NOMO-1 treated with DMSO at 0.1 percent for 48 hours (cell line): ENCODE measurements around the gene SOX12.
A peak's percentile ranks its signal among the peaks of the same experiment; 100 is the strongest.

Experiments used
- DNase-seq: peaks from one replicate; lab custom pipeline; 2025; ENCODE audit not compliant: unreplicated experiment; lab: John Stamatoyannopoulos, UW

The SOX12 gene

GRCh38 chr20:301886-302848, 23.2 kb upstream of the SOX12 start:
- no peak for DNase-seq

- DNase-seq = no peak
These were observed 19.6 kb upstream of the SOX12 start for GRCh38 chr20:305745-306144.

- no peak for DNase-seq
These were observed 16.8 kb upstream of the SOX12 start for GRCh38 chr20:308427-309038.

- DNase-seq = no peak
These were observed 16.0 kb upstream of the SOX12 start for GRCh38 chr20:309306-309840.

GRCh38 chr20:309841-310644, 15.3 kb upstream of the SOX12 start:
- DNase-seq = peak; percentile 87

GRCh38 chr20:310645-311044, 14.7 kb upstream of the SOX12 start:
- no peak for DNase-seq

GRCh38 chr20:311609-312008, 13.7 kb upstream of the SOX12 start:
- DNase-seq = no peak

GRCh38 chr20:312067-312466, 13.3 kb upstream of the SOX12 start:
- DNase-seq = peak; percentile 26

GRCh38 chr20:312866-313265, 12.5 kb upstream of the SOX12 start:
- DNase-seq = no peak

GRCh38 chr20:313402-313801, 11.9 kb upstream of the SOX12 start:
- DNase-seq = no peak

GRCh38 chr20:313948-314347, 11.4 kb upstream of the SOX12 start:
- no peak for DNase-seq

GRCh38 chr20:316316-317068, 8.9 kb upstream of the SOX12 start:
- DNase-seq = no peak

GRCh38 chr20:324177-325044, 941 bp upstream of the SOX12 start:
- peak; percentile 75 for DNase-seq

- peak; percentile 45 for DNase-seq
These were observed 715 bp downstream of the SOX12 start for GRCh38 chr20:325889-326644.

GRCh38 chr20:326645-327185, 1.4 kb downstream of the SOX12 start:
- no peak for DNase-seq

- peak; percentile 60 for DNase-seq
These were observed 2.1 kb downstream of the SOX12 start for GRCh38 chr20:327186-328026.
